Activated T-cell treated with anti-CD3 and anti-CD28 coated beads, Interleukin-2, amount 50 U/mL, for 72 hours (primary cell): ENCODE results near the gene STIP1. TPM values are rescaled to one million over a fixed set of nuclear protein-coding genes. Genes with fewer than 3 reads are reported as not detected.

ENCODE experiments used
- ATAC-seq, 2 donors: fragments of 150-1000 bp; cut with Tn5 transposase; replicated peaks in 1 of 2; 2 replicates each; pipeline ENCODE4 v1.10.0; 2021; ENCODE audit warnings: moderate library complexity in 2 of 2, mild to moderate bottlenecking in 1 of 2
- DNase-seq, 2 donors: peaks; one replicate each; pipeline ENCODE4 v3.0.0; 2021 to 2022; ENCODE audit warnings: mixed read lengths in 1 of 2
- H3K27ac Mint-ChIP-seq: one replicate; pipeline ENCODE4 v1.8.0; 2022; ENCODE audit warnings: mild to moderate bottlenecking, moderate library complexity, mixed read lengths
- H3K27me3 Mint-ChIP-seq: one replicate; pipeline ENCODE4 v1.8.0; 2022; ENCODE audit warnings: low read depth, mixed read lengths
- H3K36me3 Mint-ChIP-seq, 2 donors: one replicate each; pipeline ENCODE4 v1.8.0; 2022; ENCODE audit warnings: mixed read lengths in 2 of 2, mild to moderate bottlenecking in 1 of 2; ENCODE audit not compliant: insufficient read depth in 2 of 2
- H3K4me1 Mint-ChIP-seq: one replicate; pipeline ENCODE4 v1.8.0; 2022; ENCODE audit warnings: low read depth, mixed read lengths
- H3K4me3 Mint-ChIP-seq, 2 donors: one replicate each; pipeline ENCODE4 v1.8.0; 2022; ENCODE audit warnings: mild to moderate bottlenecking in 2 of 2, mixed read lengths in 2 of 2, moderate library complexity in 2 of 2
- H3K9me3 Mint-ChIP-seq, 2 donors: one replicate each; pipeline ENCODE4 v1.8.0; 2022; ENCODE audit warnings: mixed read lengths in 2 of 2
- total RNA-seq, 2 donors: library from RNA; stranded (reverse); gene quantifications; one replicate each; pipeline ENCODE4 v1.2.3, GENCODE V29; 2022

Gene STIP1
- total RNA-seq, 2 donors from 2014 or later: 246 to 256 TPM

GRCh38 chr11:64224151-64224890 lies 38.4 kb downstream of the STIP1 start:
- Mint-ChIP-seq H3K9me3 (no peaks in the 10 kb centered on the region), H3K36me3 (peaks cover 0 to 1% of the 10 kb centered on the region in 2 donors), H3K4me1 (peaks cover 32% of the 10 kb centered on the region), H3K4me3 (peak overlapping the region; percentile 89 to 92), H3K27ac (no peak overlapping the region), H3K27me3 (no peaks in the 10 kb centered on the region)
- ATAC-seq (no peak), DNase-seq (no peak)

GRCh38 chr11:64224891-64225607 lies 39.1 kb downstream of the STIP1 start:
- Mint-ChIP-seq H3K27me3 (no peaks in the 10 kb centered on the region), H3K36me3 (peaks cover 0 to 1% of the 10 kb centered on the region in 2 donors), H3K4me3 (peak overlapping the region; percentile 89 to 92), H3K27ac (peak overlapping the region; percentile 34), H3K4me1 (peaks cover 39% of the 10 kb centered on the region), H3K9me3 (no peaks in the 10 kb centered on the region)
- ATAC-seq: no peak
- DNase-seq: no peak

GRCh38 chr11:64225608-64226506 lies 39.9 kb downstream of the STIP1 start, which contains the start of the genes NUDT22 and TRPT1:
Gene NUDT22, plus strand, starts transcription at chr11:64226274. Its CDS starts 379 bp downstream, at chr11:64226653.
Gene TRPT1, minus strand, starts transcription at chr11:64226186. Its CDS starts 326 bp downstream, at chr11:64225860.
- Mint-ChIP-seq H3K36me3 (peaks cover 0 to 1% of the 10 kb centered on the region in 2 donors), H3K4me1 (peaks cover 40% of the 10 kb centered on the region), H3K27me3 (no peaks in the 10 kb centered on the region)

GRCh38 chr11:64226507-64227051 lies 40.6 kb downstream of the STIP1 start:
- H3K27ac Mint-ChIP-seq: peak overlapping the region; percentile 84
- DNase-seq (peak; percentile 73 to 74), ATAC-seq (peak; percentile 49 to 55)
- H3K27me3 Mint-ChIP-seq: no peaks in the 10 kb centered on the region
- no peaks in the 10 kb centered on the region for H3K9me3 Mint-ChIP-seq
- H3K4me1 Mint-ChIP-seq: peaks cover 40% of the 10 kb centered on the region
- peak overlapping the region; percentile 89 to 92 for H3K4me3 Mint-ChIP-seq
- no peaks in the 10 kb centered on the region for H3K36me3 Mint-ChIP-seq

More at GRCh38 chr11:64225608-64226506, 39.9 kb downstream of the STIP1 start, which contains the start of the genes NUDT22 and TRPT1:
- DNase-seq (peak; percentile 94 to 98), ATAC-seq (peak; percentile 69 to 76)
- Mint-ChIP-seq H3K27ac (peak within 1 kb of the TSS; percentile 84), H3K9me3 (no peaks in the 10 kb centered on the region), H3K4me3 (peak within 1 kb of the TSS; percentile 89 to 92)

GRCh38 chr11:64227405-64227956 lies 41.5 kb downstream of the STIP1 start:
- no peaks in the 10 kb centered on the region for H3K36me3 Mint-ChIP-seq
- peaks cover 47% of the 10 kb centered on the region for H3K4me1 Mint-ChIP-seq
- no peaks in the 10 kb centered on the region for H3K27me3 Mint-ChIP-seq
- H3K4me3 Mint-ChIP-seq: peak overlapping the region; percentile 89 to 92
- no peaks in the 10 kb centered on the region for H3K9me3 Mint-ChIP-seq
- no peak for ATAC-seq
- no peak for DNase-seq
- H3K27ac Mint-ChIP-seq: peak overlapping the region; percentile 90

GRCh38 chr11:64229090-64229743 lies 43.2 kb downstream of the STIP1 start:
- H3K36me3 Mint-ChIP-seq: no peaks in the 10 kb centered on the region
- H3K27ac Mint-ChIP-seq: peak overlapping the region; percentile 81
- DNase-seq (no peak), ATAC-seq (no peak)
- peak overlapping the region; percentile 94 to 97 for H3K4me3 Mint-ChIP-seq
- H3K9me3 Mint-ChIP-seq: no peaks in the 10 kb centered on the region
- H3K27me3 Mint-ChIP-seq: no peaks in the 10 kb centered on the region
- H3K4me1 Mint-ChIP-seq: peaks cover 59% of the 10 kb centered on the region

- Mint-ChIP-seq H3K9me3 (no peaks in the 10 kb centered on the region), H3K4me1 (peaks cover 59% of the 10 kb centered on the region), H3K36me3 (no peaks in the 10 kb centered on the region), H3K4me3 (peak overlapping the region; percentile 94 to 97), H3K27me3 (no peaks in the 10 kb centered on the region), H3K27ac (peak overlapping the region; percentile 87)
- ATAC-seq: no peak
- no peak for DNase-seq
Measured at GRCh38 chr11:64229744-64230170, 43.8 kb downstream of the STIP1 start.

- peaks cover 57% of the 10 kb centered on the region for H3K4me1 Mint-ChIP-seq
- H3K4me3 Mint-ChIP-seq: peak within 1 kb of the TSS; percentile 94 to 97
- no peaks in the 10 kb centered on the region for H3K9me3 Mint-ChIP-seq
- H3K36me3 Mint-ChIP-seq: no peaks in the 10 kb centered on the region
- ATAC-seq: peak; percentile 53 to 54
- no peaks in the 10 kb centered on the region for H3K27me3 Mint-ChIP-seq
- H3K27ac Mint-ChIP-seq: peak within 1 kb of the TSS; percentile 87
- peak; percentile 91 to 96 for DNase-seq
Measured at GRCh38 chr11:64230171-64230984, 44.4 kb downstream of the STIP1 start, which contains the start of gene DNAJC4. Gene DNAJC4, plus strand, starts transcription at chr11:64230548. Its CDS starts 307 bp downstream, at chr11:64230855.

GRCh38 chr11:64230985-64231365 lies 45.0 kb downstream of the STIP1 start:
- Mint-ChIP-seq H3K27ac (no peak overlapping the region), H3K36me3 (no peaks in the 10 kb centered on the region), H3K9me3 (no peaks in the 10 kb centered on the region), H3K4me3 (peak overlapping the region; percentile 94 to 97), H3K4me1 (peaks cover 60% of the 10 kb centered on the region), H3K27me3 (no peaks in the 10 kb centered on the region)
- ATAC-seq (no peak), DNase-seq (no peak)

- Mint-ChIP-seq H3K36me3 (no peaks in the 10 kb centered on the region), H3K4me1 (peaks cover 60% of the 10 kb centered on the region), H3K27me3 (no peaks in the 10 kb centered on the region), H3K9me3 (no peaks in the 10 kb centered on the region), H3K27ac (no peak overlapping the region), H3K4me3 (peak overlapping the region; percentile 94 to 97)
- no peak for DNase-seq
- ATAC-seq: no peak
Measured at GRCh38 chr11:64231546-64231945, 45.6 kb downstream of the STIP1 start.
